ENCODE data around the gene MACROD2.

MACROD2 gene

GRCh38 chr20:15317546-15318232 lies 1322.4 kb downstream of the MACROD2 start:
- H3K27me3 ChIP-seq: no peaks in the 10 kb centered on the region
- no peaks in the 10 kb centered on the region for H3K4me1 ChIP-seq (ENCODE audit: control insufficient read depth in 1 of 2, insufficient read depth in 1 of 2, low read depth in 1 of 2, low read length in 1 of 2)
- H3K4me3 ChIP-seq (ENCODE audit: low read depth in 1 of 2, low read length in 1 of 2): no peak overlapping the region
- no peaks in the 10 kb centered on the region for H3K36me3 ChIP-seq
- no peak overlapping the region for H3K27ac ChIP-seq
- TF ChIP-seq CTCF (IDR thresholded peaks at IDR 0.05): no peak
- no peaks in the 10 kb centered on the region for H3K9me3 ChIP-seq

- TF ChIP-seq CTCF (IDR thresholded peaks at IDR 0.05): no peak
These were observed 1323.4 kb downstream of the MACROD2 start for GRCh38 chr20:15318682-15319081.

GRCh38 chr20:15319439-15319838 lies 1324.1 kb downstream of the MACROD2 start:
- Histone ChIP-seq H3K27me3 (no peaks in the 10 kb centered on the region), H3K36me3 (no peaks in the 10 kb centered on the region), H3K4me3 (ENCODE audit: low read depth in 1 of 2, low read length in 1 of 2) (no peak overlapping the region), H3K27ac (no peak overlapping the region), H3K9me3 (no peaks in the 10 kb centered on the region), H3K4me1 (ENCODE audit: control insufficient read depth in 1 of 2, insufficient read depth in 1 of 2, low read depth in 1 of 2, low read length in 1 of 2) (no peaks in the 10 kb centered on the region)
- TF ChIP-seq CTCF (IDR thresholded peaks at IDR 0.05): no peak

More at GRCh38 chr20:15318682-15319081, 1323.4 kb downstream of the MACROD2 start:
- Histone ChIP-seq H3K4me1 (ENCODE audit: control insufficient read depth in 1 of 2, insufficient read depth in 1 of 2, low read depth in 1 of 2, low read length in 1 of 2) (no peaks in the 10 kb centered on the region), H3K27ac (no peak overlapping the region), H3K36me3 (no peaks in the 10 kb centered on the region), H3K4me3 (ENCODE audit: low read depth in 1 of 2, low read length in 1 of 2) (no peak overlapping the region), H3K27me3 (no peaks in the 10 kb centered on the region), H3K9me3 (no peaks in the 10 kb centered on the region)

GRCh38 chr20:15320941-15321340 lies 1325.6 kb downstream of the MACROD2 start:
- H3K4me3 ChIP-seq (ENCODE audit: low read depth in 1 of 2, low read length in 1 of 2): no peak overlapping the region
- H3K4me1 ChIP-seq (ENCODE audit: control insufficient read depth in 1 of 2, insufficient read depth in 1 of 2, low read depth in 1 of 2, low read length in 1 of 2): no peaks in the 10 kb centered on the region
- no peak overlapping the region for H3K27ac ChIP-seq
- no peaks in the 10 kb centered on the region for H3K27me3 ChIP-seq
- H3K9me3 ChIP-seq: no peaks in the 10 kb centered on the region
- TF ChIP-seq CTCF (IDR thresholded peaks at IDR 0.05): no peak
- no peaks in the 10 kb centered on the region for H3K36me3 ChIP-seq

GRCh38 chr20:15327123-15327522 lies 1331.8 kb downstream of the MACROD2 start:
- no peak for TF ChIP-seq CTCF (IDR thresholded peaks at IDR 0.05)
- Histone ChIP-seq H3K4me1 (ENCODE audit: control insufficient read depth in 1 of 2, insufficient read depth in 1 of 2, low read depth in 1 of 2, low read length in 1 of 2) (no peaks in the 10 kb centered on the region), H3K27ac (no peak overlapping the region), H3K4me3 (ENCODE audit: low read depth in 1 of 2, low read length in 1 of 2) (no peak overlapping the region), H3K9me3 (no peaks in the 10 kb centered on the region), H3K36me3 (no peaks in the 10 kb centered on the region), H3K27me3 (no peaks in the 10 kb centered on the region)
